ENCODE data around the gene CPAMD8. TPM values are rescaled to one million over a fixed set of nuclear protein-coding genes. Genes with fewer than 3 reads are reported as not detected.

The CPAMD8 gene
- total and polyA plus RNA-seq, 9 of the 15 experiments (the other 6 are each of a cell fraction or from before 2014, with no cell fraction given): 0.20 to 2.1 (median 1.3) TPM

DNA sequence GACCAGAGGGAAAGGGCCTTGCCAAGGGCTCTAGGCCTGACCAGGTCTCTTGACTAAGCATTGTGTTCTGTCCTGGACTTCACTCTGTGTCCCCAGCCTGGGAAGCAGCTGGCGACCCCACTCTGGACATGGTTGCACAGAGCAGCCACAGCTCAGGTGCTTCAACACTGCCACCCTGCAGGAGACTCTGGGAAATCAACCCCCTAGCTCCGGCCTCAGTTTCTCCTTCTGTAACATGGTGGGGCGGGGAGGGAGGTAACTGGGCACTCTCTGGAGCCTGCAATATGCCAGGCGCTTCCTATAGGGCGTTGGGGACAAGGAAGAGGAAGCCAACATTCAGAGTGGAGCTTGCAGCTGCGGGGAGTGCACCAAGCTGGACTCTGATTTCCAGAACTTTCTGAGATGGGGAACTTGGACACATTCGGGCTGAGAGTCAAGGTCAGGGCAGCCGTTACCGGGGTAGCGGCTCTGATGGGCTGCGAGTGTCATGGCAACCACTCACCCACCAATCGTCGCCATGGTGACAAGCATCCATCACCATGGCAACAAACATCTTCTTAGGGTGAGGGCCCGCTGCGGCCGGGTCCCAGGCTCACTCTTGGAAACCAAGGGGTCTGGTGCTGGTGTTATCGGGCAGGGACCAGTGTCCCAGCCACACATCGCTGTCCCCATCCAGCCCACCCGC, 125.0 kb downstream of the CPAMD8 start (continued):
- TF ChIP-seq, protein P1, sequence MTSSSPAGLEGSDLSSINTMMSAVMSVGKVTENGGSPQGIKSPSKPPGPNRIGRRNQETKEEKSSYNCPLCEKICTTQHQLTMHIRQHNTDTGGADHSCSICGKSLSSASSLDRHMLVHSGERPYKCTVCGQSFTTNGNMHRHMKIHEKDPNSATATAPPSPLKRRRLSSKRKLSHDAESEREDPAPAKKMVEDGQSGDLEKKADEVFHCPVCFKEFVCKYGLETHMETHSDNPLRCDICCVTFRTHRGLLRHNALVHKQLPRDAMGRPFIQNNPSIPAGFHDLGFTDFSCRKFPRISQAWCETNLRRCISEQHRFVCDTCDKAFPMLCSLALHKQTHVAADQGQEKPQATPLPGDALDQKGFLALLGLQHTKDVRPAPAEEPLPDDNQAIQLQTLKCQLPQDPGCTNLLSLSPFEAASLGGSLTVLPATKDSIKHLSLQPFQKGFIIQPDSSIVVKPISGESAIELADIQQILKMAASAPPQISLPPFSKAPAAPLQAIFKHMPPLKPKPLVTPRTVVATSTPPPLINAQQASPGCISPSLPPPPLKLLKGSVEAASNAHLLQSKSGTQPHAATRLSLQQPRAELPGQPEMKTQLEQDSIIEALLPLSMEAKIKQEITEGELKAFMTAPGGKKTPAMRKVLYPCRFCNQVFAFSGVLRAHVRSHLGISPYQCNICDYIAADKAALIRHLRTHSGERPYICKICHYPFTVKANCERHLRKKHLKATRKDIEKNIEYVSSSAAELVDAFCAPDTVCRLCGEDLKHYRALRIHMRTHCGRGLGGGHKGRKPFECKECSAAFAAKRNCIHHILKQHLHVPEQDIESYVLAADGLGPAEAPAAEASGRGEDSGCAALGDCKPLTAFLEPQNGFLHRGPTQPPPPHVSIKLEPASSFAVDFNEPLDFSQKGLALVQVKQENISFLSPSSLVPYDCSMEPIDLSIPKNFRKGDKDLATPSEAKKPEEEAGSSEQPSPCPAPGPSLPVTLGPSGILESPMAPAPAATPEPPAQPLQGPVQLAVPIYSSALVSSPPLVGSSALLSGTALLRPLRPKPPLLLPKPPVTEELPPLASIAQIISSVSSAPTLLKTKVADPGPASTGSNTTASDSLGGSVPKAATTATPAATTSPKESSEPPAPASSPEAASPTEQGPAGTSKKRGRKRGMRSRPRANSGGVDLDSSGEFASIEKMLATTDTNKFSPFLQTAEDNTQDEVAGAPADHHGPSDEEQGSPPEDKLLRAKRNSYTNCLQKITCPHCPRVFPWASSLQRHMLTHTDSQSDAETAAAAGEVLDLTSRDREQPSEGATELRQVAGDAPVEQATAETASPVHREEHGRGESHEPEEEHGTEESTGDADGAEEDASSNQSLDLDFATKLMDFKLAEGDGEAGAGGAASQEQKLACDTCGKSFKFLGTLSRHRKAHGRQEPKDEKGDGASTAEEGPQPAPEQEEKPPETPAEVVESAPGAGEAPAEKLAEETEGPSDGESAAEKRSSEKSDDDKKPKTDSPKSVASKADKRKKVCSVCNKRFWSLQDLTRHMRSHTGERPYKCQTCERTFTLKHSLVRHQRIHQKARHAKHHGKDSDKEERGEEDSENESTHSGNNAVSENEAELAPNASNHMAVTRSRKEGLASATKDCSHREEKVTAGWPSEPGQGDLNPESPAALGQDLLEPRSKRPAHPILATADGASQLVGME (CRISPR knock-in tag; IDR thresholded peaks at IDR 0.05): peak; percentile 98
- peak; percentile 85 to 91 for TF ChIP-seq KDM1A (IDR thresholded peaks at IDR 0.05)
- TF ChIP-seq RCOR1 (IDR thresholded peaks at IDR 0.05; ENCODE audit: borderline replicate concordance in 1 of 2, low read depth in 2 of 2, low read length in 2 of 2): peak; percentile 64 to 97; a peak in 3 of 4 replicates
- TF ChIP-seq FOXJ3 (CRISPR knock-in tag; IDR thresholded peaks at IDR 0.05): no peak
- peak; percentile 97 for TF ChIP-seq RFX1 (IDR thresholded peaks at IDR 0.05)
- TF ChIP-seq NR2F6 (CRISPR knock-in tag; IDR thresholded peaks at IDR 0.05): no peak
